ENCODE measurements around the gene BTF3L4. TPM values are rescaled to one million over a fixed set of nuclear protein-coding genes. Genes with fewer than 3 reads are reported as not detected.
A peak's percentile ranks its signal among the peaks of the same experiment; 100 is the strongest.
"Not testable (repeated sequence)": the region's sequence is repeated elsewhere in the genome, so short reads cannot be mapped to it uniquely, and the experiment has no call there.

Gene BTF3L4
- total and polyA plus RNA-seq, 5 donors from 2014 or later, result 36.0 to 92.9 (median 70.4) TPM

- Histone ChIP-seq H3K27me3 (ENCODE audit: control insufficient read depth, insufficient read depth, low read length) (no peaks in the 10 kb centered on the region), H3K36me3 (ENCODE audit: control insufficient read depth, insufficient read depth, low read length) (peaks cover 38% of the 10 kb centered on the region), H3K4me1 (ENCODE audit: control insufficient read depth, insufficient read depth, low read length, poor library complexity, severe bottlenecking) (no peaks in the 10 kb centered on the region), H3K9me3 (ENCODE audit: control insufficient read depth in 2 of 2, low read length in 2 of 2) (no peaks in the 10 kb centered on the region), H3K27ac (ENCODE audit: insufficient read depth, low read length, poor library complexity, severe bottlenecking) (no peak overlapping the region), H3K4me3 (ENCODE audit: low read depth, low read length) (no peak overlapping the region)
- Mint-ChIP-seq H3K36me3 (peaks cover 25% of the 10 kb centered on the region), H3K4me1 (peaks cover 27 to 45% (median 33%) of the 10 kb centered on the region in 4 donors), H3K4me3 (no peak overlapping the region), H3K27me3 (no peaks in the 10 kb centered on the region), H3K9me3 (no peaks in the 10 kb centered on the region), H3K27ac (no peak overlapping the region)
- ATAC-seq (ENCODE audit: low read depth in 2 of 2) (no peak), DNase-seq (no peak)
Measured at GRCh38 chr1:52072291-52072690, 16.2 kb downstream of the BTF3L4 start.

- Mint-ChIP-seq H3K27ac (peak overlapping the region in 1 of 3 donors; percentile 47), H3K4me1 (peaks cover 11 to 23% (median 15%) of the 10 kb centered on the region in 4 donors)
- not testable (repeated sequence) for H3K4me1 ChIP-seq (ENCODE audit: control insufficient read depth, insufficient read depth, low read length, poor library complexity, severe bottlenecking); H3K9me3 Mint-ChIP-seq; H3K9me3 ChIP-seq (ENCODE audit: control insufficient read depth in 2 of 2, low read length in 2 of 2); H3K4me3 ChIP-seq (ENCODE audit: low read depth, low read length); H3K27ac ChIP-seq (ENCODE audit: insufficient read depth, low read length, poor library complexity, severe bottlenecking); H3K36me3 Mint-ChIP-seq; H3K27me3 ChIP-seq (ENCODE audit: control insufficient read depth, insufficient read depth, low read length); ATAC-seq (ENCODE audit: low read depth in 2 of 2); DNase-seq; H3K4me3 Mint-ChIP-seq; H3K27me3 Mint-ChIP-seq
- H3K36me3 ChIP-seq (ENCODE audit: control insufficient read depth, insufficient read depth, low read length), result peaks cover 31% of the 10 kb centered on the region
Measured at GRCh38 chr1:52077277-52077676, 21.2 kb downstream of the BTF3L4 start.

- Mint-ChIP-seq H3K4me1 (peaks cover 10 to 21% (median 16%) of the 10 kb centered on the region in 4 donors), H3K27ac (peak overlapping the region in 1 of 3 donors; percentile 29)
- H3K36me3 ChIP-seq (ENCODE audit: control insufficient read depth, insufficient read depth, low read length), result peaks cover 28% of the 10 kb centered on the region
Measured at GRCh38 chr1:52080014-52080415, 23.9 kb downstream of the BTF3L4 start.

GRCh38 chr1:52087892-52088291, 31.8 kb downstream of the BTF3L4 start:
- H3K4me1 Mint-ChIP-seq; H3K27me3 ChIP-seq (ENCODE audit: control insufficient read depth, insufficient read depth, low read length); H3K9me3 ChIP-seq (ENCODE audit: control insufficient read depth in 2 of 2, low read length in 2 of 2); H3K27ac ChIP-seq (ENCODE audit: insufficient read depth, low read length, poor library complexity, severe bottlenecking); H3K27me3 Mint-ChIP-seq; H3K4me1 ChIP-seq (ENCODE audit: control insufficient read depth, insufficient read depth, low read length, poor library complexity, severe bottlenecking); H3K9me3 Mint-ChIP-seq; H3K4me3 ChIP-seq (ENCODE audit: low read depth, low read length); ATAC-seq (ENCODE audit: low read depth in 2 of 2); DNase-seq; H3K4me3 Mint-ChIP-seq: not testable (repeated sequence)
- H3K36me3 Mint-ChIP-seq, result peaks cover 36% of the 10 kb centered on the region
- H3K27ac Mint-ChIP-seq, result peak overlapping the region in 1 of 3 donors; percentile 19
- H3K36me3 ChIP-seq (ENCODE audit: control insufficient read depth, insufficient read depth, low read length), result peaks cover 32% of the 10 kb centered on the region

More at GRCh38 chr1:52080014-52080415, 23.9 kb downstream of the BTF3L4 start:
- H3K9me3 ChIP-seq (ENCODE audit: control insufficient read depth in 2 of 2, low read length in 2 of 2), result no peaks in the 10 kb centered on the region
- ATAC-seq (ENCODE audit: low read depth in 2 of 2), result no peak
- no peak for DNase-seq
- no peaks in the 10 kb centered on the region for H3K9me3 Mint-ChIP-seq
- H3K4me3 Mint-ChIP-seq, result no peak overlapping the region
- H3K36me3 Mint-ChIP-seq, result peaks cover 4% of the 10 kb centered on the region
- no peaks in the 10 kb centered on the region for H3K4me1 ChIP-seq (ENCODE audit: control insufficient read depth, insufficient read depth, low read length, poor library complexity, severe bottlenecking)
- H3K4me3 ChIP-seq (ENCODE audit: low read depth, low read length), result no peak overlapping the region
- no peaks in the 10 kb centered on the region for H3K27me3 Mint-ChIP-seq
- no peak overlapping the region for H3K27ac ChIP-seq (ENCODE audit: insufficient read depth, low read length, poor library complexity, severe bottlenecking)
- no peaks in the 10 kb centered on the region for H3K27me3 ChIP-seq (ENCODE audit: control insufficient read depth, insufficient read depth, low read length)

- H3K36me3 Mint-ChIP-seq; DNase-seq; H3K9me3 Mint-ChIP-seq; H3K4me1 Mint-ChIP-seq; ATAC-seq (ENCODE audit: low read depth in 2 of 2); H3K27ac ChIP-seq (ENCODE audit: insufficient read depth, low read length, poor library complexity, severe bottlenecking); H3K4me3 Mint-ChIP-seq; H3K4me1 ChIP-seq (ENCODE audit: control insufficient read depth, insufficient read depth, low read length, poor library complexity, severe bottlenecking); H3K27me3 ChIP-seq (ENCODE audit: control insufficient read depth, insufficient read depth, low read length); H3K27ac Mint-ChIP-seq; H3K9me3 ChIP-seq (ENCODE audit: control insufficient read depth in 2 of 2, low read length in 2 of 2); H3K4me3 ChIP-seq (ENCODE audit: low read depth, low read length): not testable (repeated sequence)
- peaks cover 16% of the 10 kb centered on the region for H3K27me3 Mint-ChIP-seq
- H3K36me3 ChIP-seq (ENCODE audit: control insufficient read depth, insufficient read depth, low read length), result peaks cover 14% of the 10 kb centered on the region
Measured at GRCh38 chr1:52094300-52094699, 38.2 kb downstream of the BTF3L4 start.

GRCh38 chr1:52096216-52096615, 40.1 kb downstream of the BTF3L4 start:
- peaks cover 0 to 3% (median 0%) of the 10 kb centered on the region in 7 donors for H3K9me3 Mint-ChIP-seq
- H3K4me1 Mint-ChIP-seq, result peaks cover 0 to 2% (median 0%) of the 10 kb centered on the region in 4 donors
- Histone ChIP-seq H3K27ac (ENCODE audit: insufficient read depth, low read length, poor library complexity, severe bottlenecking) (no peak overlapping the region), H3K9me3 (ENCODE audit: control insufficient read depth in 2 of 2, low read length in 2 of 2) (no peaks in the 10 kb centered on the region), H3K36me3 (ENCODE audit: control insufficient read depth, insufficient read depth, low read length) (no peaks in the 10 kb centered on the region), H3K4me3 (ENCODE audit: low read depth, low read length) (no peak overlapping the region), H3K4me1 (ENCODE audit: control insufficient read depth, insufficient read depth, low read length, poor library complexity, severe bottlenecking) (no peaks in the 10 kb centered on the region), H3K27me3 (ENCODE audit: control insufficient read depth, insufficient read depth, low read length) (no peaks in the 10 kb centered on the region)
- DNase-seq, result no peak
- no peaks in the 10 kb centered on the region for H3K36me3 Mint-ChIP-seq
- no peak overlapping the region for H3K4me3 Mint-ChIP-seq
- no peak for ATAC-seq (ENCODE audit: low read depth in 2 of 2)
- no peak overlapping the region for H3K27ac Mint-ChIP-seq
- H3K27me3 Mint-ChIP-seq, result peaks cover 19% of the 10 kb centered on the region

GRCh38 chr1:52098139-52098871, 42.2 kb downstream of the BTF3L4 start:
- Mint-ChIP-seq H3K4me1 (peaks cover 0 to 4% (median 1%) of the 10 kb centered on the region in 4 donors), H3K27ac (no peak overlapping the region), H3K9me3 (no peaks in the 10 kb centered on the region), H3K27me3 (peaks cover 19% of the 10 kb centered on the region), H3K4me3 (no peak overlapping the region), H3K36me3 (no peaks in the 10 kb centered on the region)
- Histone ChIP-seq H3K4me3 (ENCODE audit: low read depth, low read length) (no peak overlapping the region), H3K9me3 (ENCODE audit: control insufficient read depth in 2 of 2, low read length in 2 of 2) (no peaks in the 10 kb centered on the region), H3K27me3 (ENCODE audit: control insufficient read depth, insufficient read depth, low read length) (no peaks in the 10 kb centered on the region), H3K36me3 (ENCODE audit: control insufficient read depth, insufficient read depth, low read length) (no peaks in the 10 kb centered on the region), H3K4me1 (ENCODE audit: control insufficient read depth, insufficient read depth, low read length, poor library complexity, severe bottlenecking) (no peaks in the 10 kb centered on the region), H3K27ac (ENCODE audit: insufficient read depth, low read length, poor library complexity, severe bottlenecking) (no peak overlapping the region)
- no peak for ATAC-seq (ENCODE audit: low read depth in 2 of 2)
- DNase-seq, result no peak
